ENCODE data around the gene IGSF21.

The IGSF21 gene

GRCh38 chr1:18121072-18121820 is 13.6 kb downstream of the IGSF21 start:
- no peak for DNase-seq

GRCh38 chr1:18123467-18123992 is 15.9 kb downstream of the IGSF21 start:
- DNase-seq, result no peak

GRCh38 chr1:18124977-18125376 is 17.4 kb downstream of the IGSF21 start:
- no peak for DNase-seq

GRCh38 chr1:18126616-18127015 is 19.0 kb downstream of the IGSF21 start:
- peak; percentile 29 for DNase-seq

- no peak for DNase-seq
Measured at GRCh38 chr1:18128298-18128697, 20.7 kb downstream of the IGSF21 start.

GRCh38 chr1:18130356-18130755 is 22.8 kb downstream of the IGSF21 start:
- no peak for DNase-seq

- no peak for DNase-seq
Measured at GRCh38 chr1:18132022-18132710, 24.6 kb downstream of the IGSF21 start.

- no peak for DNase-seq
Measured at GRCh38 chr1:18132711-18133541, 25.3 kb downstream of the IGSF21 start.

- peak; percentile 39 for DNase-seq
Measured at GRCh38 chr1:18134324-18135046, 26.9 kb downstream of the IGSF21 start.

- DNase-seq, result no peak
Measured at GRCh38 chr1:18137759-18138345, 30.3 kb downstream of the IGSF21 start.

GRCh38 chr1:18139198-18139981 is 31.8 kb downstream of the IGSF21 start:
- DNase-seq, result no peak

- no peak for DNase-seq
Measured at GRCh38 chr1:18140411-18140810, 32.8 kb downstream of the IGSF21 start.

- DNase-seq, result no peak
Measured at GRCh38 chr1:18141661-18142060, 34.1 kb downstream of the IGSF21 start.

GRCh38 chr1:18142471-18142870 is 34.9 kb downstream of the IGSF21 start:
- no peak for DNase-seq

- no peak for DNase-seq
Measured at GRCh38 chr1:18142969-18143368, 35.4 kb downstream of the IGSF21 start.

- DNase-seq, result no peak
Measured at GRCh38 chr1:18144062-18144461, 36.5 kb downstream of the IGSF21 start.

GRCh38 chr1:18144916-18145647 is 37.5 kb downstream of the IGSF21 start:
- DNase-seq, result no peak

GRCh38 chr1:18145851-18146618 is 38.4 kb downstream of the IGSF21 start:
- DNase-seq, result no peak

- DNase-seq, result no peak
Measured at GRCh38 chr1:18146886-18147285, 39.3 kb downstream of the IGSF21 start.

- no peak for DNase-seq
Measured at GRCh38 chr1:18147672-18148071, 40.1 kb downstream of the IGSF21 start.
